A673 (cell line): ENCODE results near the gene FGF14. TPM values are rescaled to one million over a fixed set of nuclear protein-coding genes. Genes with fewer than 3 reads are reported as not detected.

Experiments
- BruUV-seq: library from RNA; stranded (reverse); fragments of 400-500 nt; replicated peaks from 2 replicates; lab custom pipeline; 2021; lab: Mats Ljungman, UMichigan
- CTCF ChIA-PET: fragments of 300-600 bp; sonication (Branson Sonifier 250); formaldehyde crosslinking; loops from one replicate; lab custom pipeline; 2022; ENCODE audit warnings: antibody characterized with exemption; lab: Charles Lee
- POLR2A ChIA-PET: fragments of 300-600 bp; sonication (Branson Sonifier 250); formaldehyde crosslinking; loops from one replicate; lab custom pipeline; 2022; ENCODE audit warnings: antibody characterized with exemption; ENCODE audit not compliant: low non-redundant PET; lab: Charles Lee
- DNase-seq: peaks from one replicate; pipeline ENCODE4 v3.0.0-alpha.2; 2015; ENCODE audit warnings: low spot score
- H3K27ac ChIP-seq: fragments of 200-600 bp; sonication (generic); 2 replicates; pipeline ENCODE4 v1.5.1; 2016; ENCODE audit warnings: mixed run types, low read depth, mild to moderate bottlenecking, mixed read lengths, antibody characterized with exemption, low read length; ENCODE audit not compliant: poor library complexity, severe bottlenecking
- H3K27me3 ChIP-seq: fragments of 200-600 bp; sonication (generic); replicated peaks from 2 replicates; pipeline ENCODE4 v1.6.1; 2017; ENCODE audit warnings: mixed run types, low read depth, mild to moderate bottlenecking, mixed read lengths, antibody characterized with exemption, low read length; ENCODE audit not compliant: insufficient read depth, poor library complexity
- H3K36me3 ChIP-seq: fragments of 200-600 bp; sonication (generic); 2 replicates; pipeline ENCODE4 v1.6.1; 2016; ENCODE audit warnings: mixed run types, mild to moderate bottlenecking, mixed read lengths, antibody characterized with exemption, low read length; ENCODE audit not compliant: insufficient read depth, poor library complexity, severe bottlenecking
- H3K4me1 ChIP-seq: fragments of 200-600 bp; sonication (generic); 2 replicates; pipeline ENCODE4 v1.6.1; 2017; ENCODE audit warnings: mixed run types, mild to moderate bottlenecking, mixed read lengths, antibody characterized with exemption, low read length; ENCODE audit not compliant: insufficient read depth, poor library complexity, severe bottlenecking
- H3K4me3 ChIP-seq: fragments of 200-600 bp; sonication (generic); 2 replicates; pipeline ENCODE4 v1.5.1; 2016; ENCODE audit warnings: low read depth, mixed run types, mild to moderate bottlenecking, mixed read lengths, low read length; ENCODE audit not compliant: poor library complexity, severe bottlenecking
- H3K9me3 ChIP-seq: fragments of 200-600 bp; sonication (generic); 2 replicates; pipeline ENCODE4 v1.6.1; 2016; ENCODE audit warnings: mixed run types, low read depth, mild to moderate bottlenecking, mixed read lengths, antibody characterized with exemption, low read length; ENCODE audit not compliant: poor library complexity, severe bottlenecking
- CTCF ChIP-seq: fragments of 300-800, 200-600 bp; sonication (generic); conservative IDR thresholded peaks from 2 replicates; pipeline ENCODE4 v1.5.1; 2017; ENCODE audit warnings: low read depth, mild to moderate bottlenecking, antibody characterized with exemption, low read length, moderate library complexity, mixed read lengths
- EZH2 ChIP-seq: fragments of 200-600 bp; sonication (generic); IDR thresholded peaks from 2 replicates; pipeline ENCODE4 v1.6.1; 2017; ENCODE audit warnings: borderline replicate concordance, low read depth, mild to moderate bottlenecking, mixed read lengths, antibody characterized with exemption, low read length; ENCODE audit not compliant: poor library complexity, severe bottlenecking
- intact Hi-C: fragments of 100-400 bp; cut with micrococcal nuclease; formaldehyde crosslinking; loops from one replicate; pipeline ENCODE4 v1.10.0; 2022; ENCODE audit not compliant: unreplicated experiment
- total RNA-seq: library from RNA; stranded (reverse); gene quantifications from 2 replicates; pipeline ENCODE4 v1.2.3, GENCODE V29; 2021

The FGF14 gene
- total RNA-seq, 1 experiment from 2014 or later = 19.7 TPM

GRCh38 chr13:102394158-102395053 is 7.4 kb downstream of the FGF14 start:
- BruUV-seq = no TSS peak
- intact Hi-C loops = loop anchor here (2.0 to 5.0 kb wide), 2 partner anchors 68 to 262 kb away; no protein-coding TSS in a partner anchor
- no peaks in the 10 kb centered on the region for H3K36me3 ChIP-seq
- peaks cover 65% of the 10 kb centered on the region for H3K4me1 ChIP-seq
- no peaks in the 10 kb centered on the region for H3K9me3 ChIP-seq
- ChIA-PET CTCF (no interaction called here), POLR2A (no interaction called here)
- peak overlapping the region; percentile 98 for H3K27ac ChIP-seq
- peak; percentile 97 for DNase-seq
- TF ChIP-seq EZH2 (no peak), CTCF (peak; percentile 53)
- no peaks in the 10 kb centered on the region for H3K27me3 ChIP-seq
- H3K4me3 ChIP-seq = peak overlapping the region; percentile 73

- H3K4me1 ChIP-seq = peaks cover 67% of the 10 kb centered on the region
- no peaks in the 10 kb centered on the region for H3K36me3 ChIP-seq
- ChIA-PET CTCF (no interaction called here), POLR2A (no interaction called here)
- H3K27ac ChIP-seq = peak overlapping the region; percentile 98
- no peaks in the 10 kb centered on the region for H3K9me3 ChIP-seq
- no TSS peak for BruUV-seq
- no peak for DNase-seq
- intact Hi-C loops = loop anchor here (2.0 kb wide), 1 partner anchor 196 kb away; no protein-coding TSS in a partner anchor
- no peak for TF ChIP-seq CTCF
- TF ChIP-seq EZH2 = no peak
- H3K27me3 ChIP-seq = no peaks in the 10 kb centered on the region
- H3K4me3 ChIP-seq = no peak overlapping the region
Measured at GRCh38 chr13:102392481-102393209, 9.2 kb downstream of the FGF14 start.

- TF ChIP-seq EZH2 (no peak), CTCF (no peak)
- intact Hi-C loops = no loop called here
- no peaks in the 10 kb centered on the region for H3K27me3 ChIP-seq
- peak overlapping the region; percentile 3 for H3K4me3 ChIP-seq
- ChIA-PET CTCF (no interaction called here), POLR2A (no interaction called here)
- BruUV-seq = no TSS peak
- peak overlapping the region; percentile 42 for H3K27ac ChIP-seq
- DNase-seq = peak; percentile 72
- peaks cover 60% of the 10 kb centered on the region for H3K4me1 ChIP-seq
- H3K36me3 ChIP-seq = no peaks in the 10 kb centered on the region
- no peaks in the 10 kb centered on the region for H3K9me3 ChIP-seq
Measured at GRCh38 chr13:102386461-102386860, 15.4 kb downstream of the FGF14 start.
